K562 (cell line): ENCODE results near the gene TDRD3. TPM values are rescaled to one million over a fixed set of nuclear protein-coding genes. Genes with fewer than 3 reads are reported as not detected.

Source experiments
- GTF2A2 ChIP-seq: IDR thresholded peaks from 2 replicates; pipeline ENCODE4 v1.6.1; 2016; ENCODE audit warnings: mild to moderate bottlenecking, missing genetic modification characterization, missing compliant biosample characterization
- HDAC8 ChIP-seq: fragments of 450-650 bp; IDR thresholded peaks from 2 replicates; pipeline ENCODE4 v1.6.1; 2016; ENCODE audit warnings: mild to moderate bottlenecking, missing genetic modification characterization, moderate library complexity, missing compliant biosample characterization
- SAFB ChIP-seq: fragments of 200-400 bp; formaldehyde crosslinking; IDR thresholded peaks from 2 replicates; pipeline ENCODE4 v1.6.1; 2017; ENCODE audit warnings: low read depth, low read length, borderline replicate concordance
- SREBF2 ChIP-seq: sonication (generic); formaldehyde crosslinking; IDR thresholded peaks from 2 replicates; pipeline ENCODE4 v1.4.0; 2020; ENCODE audit warnings: mild to moderate bottlenecking, missing genetic modification reagents
- ZNF253 ChIP-seq: fragments of 250-450 bp; sonication (Bioruptor Pico); conservative IDR thresholded peaks from 2 replicates; pipeline ENCODE4 v1.6.1; 2021; ENCODE audit warnings: mild to moderate bottlenecking
- ZNF407 ChIP-seq: fragments of 450-650 bp; IDR thresholded peaks from 2 replicates; pipeline ENCODE4 v1.6.1; 2016; ENCODE audit warnings: low read depth
- polyA plus RNA-seq, 8 experiments: library from polyadenylated mRNA; depleted of rRNA in 4 of 8; stranded (reverse) in 5 of 8; unstranded in 3 of 8; fragments of >200 nt; fragmentation: Nextera tagmentation in 2 of 8; fragmentation: Illumina TruSeq in 1 of 8; extraction: Ambion mirVana in 2 of 8; extraction: Trizol in 1 of 8; gene quantifications; 2 replicates each; pipeline versions ENCODE4 v1.2.1 to v1.2.3, GENCODE V29; 2011 to 2014; ENCODE audit warnings: inconsistent platforms in 1 of 8, missing spikeins in 1 of 8
- total RNA-seq, 7 experiments: library from RNA; depleted of rRNA in 6 of 7; stranded (reverse); fragments of >200 nt in 6 of 7; fragmentation: Illumina TruSeq in 2 of 7; extraction: Trizol in 2 of 7; gene quantifications; 2 replicates each; pipeline versions ENCODE4 v1.2.1 to v1.2.3, GENCODE V29; 2011 to 2021; ENCODE audit warnings: low replicate concordance in 1 of 7

TDRD3 gene
- total and polyA plus RNA-seq, 9 of the 15 experiments (the other 6 are each of a cell fraction or from before 2014, with no cell fraction given): 3.6 to 16.4 (median 9.5) TPM

GRCh38 chr13:60590800-60591747 is 194.1 kb downstream of the TDRD3 start (continued):
- TF ChIP-seq ZNF407 (no peak), HDAC8 (tag) (no peak), SAFB (no peak), GTF2A2 (tag) (no peak), SREBF2 (CRISPR knock-in tag) (no peak), ZNF253 (CRISPR knock-in tag) (no peak)
- TF ChIP-seq, all 486 proteins: peak for 0
